K562 (cell line): ENCODE results near the gene HMSD. TPM values are rescaled to one million over a fixed set of nuclear protein-coding genes. Genes with fewer than 3 reads are reported as not detected.

Experiments used
- ATAC-seq: fragments of 200-7000 bp; cut with Tn5 transposase; 3 replicates; pipeline ENCODE4 v1.9.1; 2020; ENCODE audit warnings: moderate library complexity
- BruUV-seq: library from RNA; stranded (reverse); fragments of 400-500 nt; replicated peaks from 2 replicates; lab custom pipeline; 2021; lab: Mats Ljungman, UMichigan
- CTCF ChIA-PET: fragments of 300-600 bp; formaldehyde crosslinking; extraction: SDS; loops from one replicate; lab custom pipeline; 2021; ENCODE audit warnings: low intra/inter-chr PET ratio; lab: Yijun Ruan, JAX
- POLR2A ChIA-PET: fragments of 300-600, 350-650 bp; sonication (Branson Sonifier 250); formaldehyde crosslinking; extraction: SDS; loops from one replicate; lab custom pipeline; 2021; ENCODE audit warnings: antibody characterized with exemption, inconsistent platforms; lab: Yijun Ruan, JAX
- DNase-seq, 4 experiments: peaks; one replicate each; pipeline versions ENCODE4 v3.0.0 to v3.0.0-alpha.2; 2011 to 2018; ENCODE audit warnings: low spot score in 3 of 4, mixed read lengths in 3 of 4; ENCODE audit errors: extremely low read depth in 1 of 4
- FAIRE-seq: peaks from 2 replicates; lab custom pipeline; 2011; peaks lifted over from hg19 to GRCh38; lab: Jason Lieb, UNC
- H2AFZ ChIP-seq: 2 replicates; pipeline ENCODE4 v1.6.0; 2011; ENCODE audit warnings: low read depth, low read length, control low read depth, inconsistent platforms
- H3K27ac ChIP-seq: fragments of 200-600 bp; 3 replicates; pipeline ENCODE4 v1.8.0; 2011; ENCODE audit warnings: low read depth, mild to moderate bottlenecking, control low read depth, inconsistent platforms, low read length, moderate library complexity, mixed read lengths; ENCODE audit errors: extremely low read depth
- H3K27me3 ChIP-seq, 2 experiments: fragments of 300-600 bp in 1 of 2; 2 replicates in 1 of 2; 3 replicates in 1 of 2; pipeline versions ENCODE4 v1.6.0 to v1.8.0; 2011; ENCODE audit warnings: inconsistent platforms in 2 of 2, low read length in 2 of 2, mild to moderate bottlenecking in 1 of 2, mixed read lengths in 1 of 2, moderate library complexity in 1 of 2; ENCODE audit not compliant: control insufficient read depth in 2 of 2, insufficient read depth in 2 of 2
- H3K36me3 ChIP-seq: fragments of 300-600 bp; 3 replicates; pipeline ENCODE4 v1.8.0; 2011; ENCODE audit warnings: mild to moderate bottlenecking, low read length, inconsistent platforms; ENCODE audit not compliant: control insufficient read depth, insufficient read depth
- H3K4me1 ChIP-seq, 2 experiments: fragments of 200-600 bp in 1 of 2; replicated peaks in 1 of 2; 2 replicates in 1 of 2; 3 replicates in 1 of 2; pipeline versions ENCODE4 v1.5.1 to v1.8.0; 2011; ENCODE audit warnings: inconsistent platforms in 2 of 2, low read length in 2 of 2, mild to moderate bottlenecking in 1 of 2, mixed read lengths in 1 of 2, moderate library complexity in 1 of 2; ENCODE audit not compliant: control insufficient read depth in 2 of 2, insufficient read depth in 2 of 2
- H3K4me2 ChIP-seq: 2 replicates; pipeline ENCODE4 v1.6.1; 2011; ENCODE audit warnings: low read length, control low read depth, inconsistent platforms, mixed read lengths; ENCODE audit not compliant: insufficient read depth
- H3K4me3 ChIP-seq: fragments of 200-600 bp; sonication (generic), shearing (Covaris generic); 2 replicates; pipeline ENCODE4 v1.5.1; 2016; ENCODE audit warnings: control low read depth, inconsistent platforms
- H3K79me2 ChIP-seq: fragments of 200-600 bp; 3 replicates; pipeline ENCODE4 v1.8.0; 2011; ENCODE audit warnings: low read length, inconsistent platforms; ENCODE audit not compliant: control insufficient read depth, insufficient read depth
- H3K9ac ChIP-seq, 2 experiments: 2 replicates each; pipeline versions ENCODE4 v1.6.0 to v1.6.1; 2011; ENCODE audit warnings: low read depth in 2 of 2, low read length in 2 of 2, control low read depth in 1 of 2, inconsistent platforms in 1 of 2, mild to moderate bottlenecking in 1 of 2, mixed read lengths in 1 of 2; ENCODE audit not compliant: insufficient read depth in 1 of 2
- H3K9me1 ChIP-seq: one replicate; pipeline ENCODE4 v1.6.0; 2011; ENCODE audit warnings: inconsistent platforms, mild to moderate bottlenecking, low read length, moderate library complexity; ENCODE audit not compliant: control insufficient read depth, insufficient read depth
- H3K9me3 ChIP-seq: replicated peaks from 2 replicates; pipeline ENCODE4 v1.5.1; 2011; ENCODE audit warnings: low read depth, low read length, inconsistent platforms; ENCODE audit not compliant: control insufficient read depth, insufficient read depth
- H4K20me1 ChIP-seq: replicated peaks from 2 replicates; pipeline ENCODE4 v1.6.1; 2011; ENCODE audit warnings: low read length, inconsistent platforms, mixed read lengths; ENCODE audit not compliant: control insufficient read depth, insufficient read depth
- BRF2 ChIP-seq: IDR thresholded peaks from 3 replicates; pipeline ENCODE4 v1.6.1; 2011; ENCODE audit warnings: borderline replicate concordance, mild to moderate bottlenecking; ENCODE audit not compliant: insufficient read length, insufficient read depth
- CHAMP1 ChIP-seq: fragments of 450-650 bp; IDR thresholded peaks from 2 replicates; pipeline ENCODE4 v1.6.1; 2016; ENCODE audit warnings: mild to moderate bottlenecking
- E2F8 ChIP-seq: fragments of 450-650 bp; IDR thresholded peaks from 2 replicates; pipeline ENCODE4 v1.7.1; 2018; ENCODE audit warnings: mild to moderate bottlenecking, low read depth; ENCODE audit not compliant: partially characterized antibody
- ETV6 ChIP-seq, 3 experiments: fragments of 150-350 bp in 1 of 3; sonication (generic) in 1 of 3; formaldehyde crosslinking in 1 of 3; IDR thresholded peaks; 2 replicates each; pipeline versions ENCODE4 v1.6.1 to v1.8.0; 2014 to 2022; ENCODE audit warnings: borderline replicate concordance in 2 of 3, low read depth in 2 of 3, antibody characterized with exemption in 1 of 3, low read length in 1 of 3, mild to moderate bottlenecking in 1 of 3, missing genetic modification reagents in 1 of 3
- HEY1 ChIP-seq: fragments of 250-450 bp; sonication (Bioruptor Pico); IDR thresholded peaks from 2 replicates; pipeline ENCODE4 v1.5.0; 2020; ENCODE audit warnings: mild to moderate bottlenecking, moderate library complexity, borderline replicate concordance
- PHB2 ChIP-seq: fragments of 450-650 bp; IDR thresholded peaks from 2 replicates; pipeline ENCODE4 v1.6.1; 2017; ENCODE audit warnings: low read depth
- POLR2A ChIP-seq: fragments of 450-650 bp; conservative IDR thresholded peaks from 2 replicates; pipeline ENCODE4 v1.6.1; 2016
- RBM17 ChIP-seq: fragments of 200-400 bp; formaldehyde crosslinking; IDR thresholded peaks from 2 replicates; pipeline ENCODE4 v1.6.1; 2017; ENCODE audit warnings: low read depth, mild to moderate bottlenecking, low read length, borderline replicate concordance
- RBM22 ChIP-seq: fragments of 200-400 bp; formaldehyde crosslinking; IDR thresholded peaks from 2 replicates; pipeline ENCODE4 v1.6.1; 2018; ENCODE audit warnings: low read length, low read depth; ENCODE audit not compliant: poor library complexity, severe bottlenecking
- RNF219 ChIP-seq: fragments of 250-450 bp; sonication (Bioruptor Pico); IDR thresholded peaks from 2 replicates; pipeline ENCODE4 v1.5.0; 2022; ENCODE audit warnings: mild to moderate bottlenecking
- SRSF3 ChIP-seq: fragments of 200-400 bp; formaldehyde crosslinking; IDR thresholded peaks from 2 replicates; pipeline ENCODE4 v1.6.1; 2016; ENCODE audit warnings: mild to moderate bottlenecking, low read length, moderate library complexity; ENCODE audit not compliant: insufficient read depth
- TGIF2 ChIP-seq: sonication (generic); formaldehyde crosslinking; IDR thresholded peaks from 2 replicates; pipeline ENCODE4 v1.8.1; 2022; ENCODE audit warnings: mild to moderate bottlenecking, missing genetic modification reagents, moderate library complexity
- WGBS: fragments of 100-300 bp; shearing (Covaris generic); methylation state at CpG from one replicate; pipeline ENCODE4 v1.1.6; 2016; ENCODE audit warnings: low coverage, mixed read lengths; ENCODE audit not compliant: insufficient coverage; ENCODE audit errors: missing lambda C conversion rate; 5-methylcytosine and 5-hydroxymethylcytosine counted together
- in situ Hi-C: fragments of 300-500 bp; cut with MboI; formaldehyde crosslinking; loops from 4 replicates; pipeline ENCODE4 v1.15.0; 2018; ENCODE audit warnings: inconsistent platforms, mixed read lengths
- intact Hi-C: fragments of 100-400 bp; cut with micrococcal nuclease; formaldehyde crosslinking; loops from 2 replicates; pipeline ENCODE4 v1.14.2; 2022
- polyA plus RNA-seq, 8 experiments: library from polyadenylated mRNA; depleted of rRNA in 4 of 8; stranded (reverse) in 5 of 8; unstranded in 3 of 8; fragments of >200 nt; fragmentation: Nextera tagmentation in 2 of 8; fragmentation: Illumina TruSeq in 1 of 8; extraction: Ambion mirVana in 2 of 8; extraction: Trizol in 1 of 8; gene quantifications; 2 replicates each; pipeline versions ENCODE4 v1.2.1 to v1.2.3, GENCODE V29; 2011 to 2014; ENCODE audit warnings: inconsistent platforms in 1 of 8, missing spikeins in 1 of 8
- total RNA-seq, 7 experiments: library from RNA; depleted of rRNA in 6 of 7; stranded (reverse); fragments of >200 nt in 6 of 7; fragmentation: Illumina TruSeq in 2 of 7; extraction: Trizol in 2 of 7; gene quantifications; 2 replicates each; pipeline versions ENCODE4 v1.2.1 to v1.2.3, GENCODE V29; 2011 to 2021; ENCODE audit warnings: low replicate concordance in 1 of 7

HMSD gene
- total and polyA plus RNA-seq, 9 of the 15 experiments (the other 6 are each of a cell fraction or from before 2014, with no cell fraction given) = 0.18 to 0.39 (median 0.33) TPM; not detected in 6

GRCh38 chr18:63980027-63980426 lies 30.9 kb downstream of the HMSD start:
- Histone ChIP-seq H3K9ac (no peak overlapping the region), H2AFZ (no peak overlapping the region)
- BruUV-seq = no TSS peak

More at GRCh38 chr18:63980027-63980426, 30.9 kb downstream of the HMSD start:
- in situ Hi-C loops = loop anchor here (25.0 kb wide), 1 partner anchor 468 kb away; no protein-coding TSS in a partner anchor
- Histone ChIP-seq H3K27ac (no peak overlapping the region), H3K79me2 (no peaks in the 10 kb centered on the region), H3K4me2 (peak overlapping the region; percentile 29; the same call in 1 of the 2 replicates), H3K27me3 (no peaks in the 10 kb centered on the region), H4K20me1 (no peaks in the 10 kb centered on the region), H3K9me1 (no peaks in the 10 kb centered on the region), H3K36me3 (no peaks in the 10 kb centered on the region), H3K4me3 (no peak overlapping the region), H3K4me1 (no peaks in the 10 kb centered on the region), H3K9me3 (no peaks in the 10 kb centered on the region)
- intact Hi-C loops = no loop called here
- no peak for TF ChIP-seq ETV6 (IDR thresholded peaks at IDR 0.05; ENCODE audit: borderline replicate concordance in 1 of 2, low read depth in 2 of 2, low read length in 1 of 2)
- TF ChIP-seq ETV6 (CRISPR knock-in tag; IDR thresholded peaks at IDR 0.05; ENCODE audit: borderline replicate concordance) = no peak
- TF ChIP-seq RBM22 = no peak
- TF ChIP-seq PHB2 = no peak
- no peak for TF ChIP-seq SRSF3
- TF ChIP-seq RNF219 (CRISPR knock-in tag) = no peak
- TF ChIP-seq RBM17 = no peak
- no peak for TF ChIP-seq POLR2A
- no peak for TF ChIP-seq BRF2
- no peak for TF ChIP-seq HEY1 (CRISPR knock-in tag)
- TF ChIP-seq TGIF2 = no peak
- TF ChIP-seq CHAMP1 = no peak
- TF ChIP-seq E2F8 = no peak
- POLR2A ChIA-PET = no interaction called here
- CTCF ChIA-PET = interaction anchor here (0.6 to 0.8 kb wide), 3 partner anchors 12 to 461 kb away, joined by 3 to 4 read pairs (median 3); no protein-coding TSS in a partner anchor
- ATAC-seq = no peak
- no peak for FAIRE-seq
- no peak for DNase-seq
- WGBS = 3% methylated on average over 5 of the region's 7 CpGs
